NCI-H82 treated with DMSO at 0.1 percent for 48 hours (cell line): Measurements from ENCODE around the gene CTU2.

Source experiments
- DNase-seq: peaks from one replicate; lab custom pipeline; 2025; ENCODE audit not compliant: unreplicated experiment; lab: John Stamatoyannopoulos, UW

CTU2 gene

GRCh38 chr16:88696441-88696840 lies 9.9 kb upstream of the CTU2 start:
- DNase-seq, result no peak

GRCh38 chr16:88697116-88697830 lies 9.0 kb upstream of the CTU2 start:
- DNase-seq, result no peak

- DNase-seq, result no peak
Observed at GRCh38 chr16:88697831-88698615, 8.3 kb upstream of the CTU2 start.

- no peak for DNase-seq
Observed at GRCh38 chr16:88698646-88699045, 7.7 kb upstream of the CTU2 start.

- DNase-seq, result no peak
Observed at GRCh38 chr16:88699180-88699579, 7.1 kb upstream of the CTU2 start.

- DNase-seq, result no peak
Observed at GRCh38 chr16:88700322-88700635, 6.0 kb upstream of the CTU2 start.

GRCh38 chr16:88700636-88701482 lies 5.4 kb upstream of the CTU2 start:
- no peak for DNase-seq

GRCh38 chr16:88701581-88702370 lies 4.5 kb upstream of the CTU2 start:
- DNase-seq, result no peak

GRCh38 chr16:88702371-88703210 lies 3.7 kb upstream of the CTU2 start:
- DNase-seq, result no peak

- no peak for DNase-seq
Observed at GRCh38 chr16:88703486-88704309, 2.6 kb upstream of the CTU2 start.

GRCh38 chr16:88705076-88705684 lies 1.1 kb upstream of the CTU2 start:
- no peak for DNase-seq

GRCh38 chr16:88705801-88706228 lies 488 bp upstream of the CTU2 start:
- DNase-seq, result no peak

- peak; percentile 33 for DNase-seq
Observed at GRCh38 chr16:88706965-88707826, 893 bp downstream of the CTU2 start.

GRCh38 chr16:88710556-88710955 lies 4.3 kb downstream of the CTU2 start:
- DNase-seq, result no peak

GRCh38 chr16:88711750-88712340 lies 5.5 kb downstream of the CTU2 start:
- DNase-seq, result no peak

GRCh38 chr16:88712362-88712979 lies 6.2 kb downstream of the CTU2 start:
- no peak for DNase-seq

GRCh38 chr16:88713054-88713453 lies 6.8 kb downstream of the CTU2 start:
- no peak for DNase-seq
